Mammary epithelial cell (primary cell): ENCODE data around the gene DLX6.

Source experiments
- EZH2 ChIP-seq: IDR thresholded peaks from 2 replicates; pipeline ENCODE4 v1.6.1; 2012; ENCODE audit warnings: low read length, inconsistent platforms, borderline replicate concordance
- TF ChIP-seq, protein P1 (sequence below), 2 donors: IDR thresholded peaks in 1 of 2; conservative IDR thresholded peaks in 1 of 2; 2 replicates each; pipeline ENCODE4 v1.5.1; 2011 to 2012; ENCODE audit warnings: inconsistent platforms in 2 of 2, low read length in 2 of 2, mild to moderate bottlenecking in 2 of 2, control low read depth in 1 of 2, low read depth in 1 of 2; ENCODE audit not compliant: insufficient read depth in 1 of 2; ENCODE audit errors: extremely low read depth in 1 of 2

- TF ChIP-seq, protein P1, sequence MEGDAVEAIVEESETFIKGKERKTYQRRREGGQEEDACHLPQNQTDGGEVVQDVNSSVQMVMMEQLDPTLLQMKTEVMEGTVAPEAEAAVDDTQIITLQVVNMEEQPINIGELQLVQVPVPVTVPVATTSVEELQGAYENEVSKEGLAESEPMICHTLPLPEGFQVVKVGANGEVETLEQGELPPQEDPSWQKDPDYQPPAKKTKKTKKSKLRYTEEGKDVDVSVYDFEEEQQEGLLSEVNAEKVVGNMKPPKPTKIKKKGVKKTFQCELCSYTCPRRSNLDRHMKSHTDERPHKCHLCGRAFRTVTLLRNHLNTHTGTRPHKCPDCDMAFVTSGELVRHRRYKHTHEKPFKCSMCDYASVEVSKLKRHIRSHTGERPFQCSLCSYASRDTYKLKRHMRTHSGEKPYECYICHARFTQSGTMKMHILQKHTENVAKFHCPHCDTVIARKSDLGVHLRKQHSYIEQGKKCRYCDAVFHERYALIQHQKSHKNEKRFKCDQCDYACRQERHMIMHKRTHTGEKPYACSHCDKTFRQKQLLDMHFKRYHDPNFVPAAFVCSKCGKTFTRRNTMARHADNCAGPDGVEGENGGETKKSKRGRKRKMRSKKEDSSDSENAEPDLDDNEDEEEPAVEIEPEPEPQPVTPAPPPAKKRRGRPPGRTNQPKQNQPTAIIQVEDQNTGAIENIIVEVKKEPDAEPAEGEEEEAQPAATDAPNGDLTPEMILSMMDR (conservative IDR thresholded peaks at IDR 0.05 in 1 of 2, IDR thresholded peaks at IDR 0.05 in 1 of 2; ENCODE audit: extremely low read depth in 1 of 2, insufficient read depth in 1 of 2, low read depth in 1 of 2, low read length in 2 of 2): no peak
- TF ChIP-seq EZH2: no peak
Measured at GRCh38 chr7:96991546-96992191, 13.7 kb upstream of the DLX6 start.
